Right hindlimb (tissue), 1 donor: ENCODE measurements around the gene SMIM11.
"Not testable (repeated sequence)": the region's sequence is repeated elsewhere in the genome, so short reads cannot be mapped to it uniquely, and the experiment has no call there.

Experiments used
- DNase-seq: peaks from one replicate; pipeline ENCODE4 v3.0.0-alpha.2; 2018

SMIM11 gene

GRCh38 chr21:34374940-34375618 lies at the start of gene SMIM11:
SMIM11 (plus strand) TSS chr21:34375507; CDS start chr21:34379505, 3,998 bp downstream.
- DNase-seq, result not testable (repeated sequence)

GRCh38 chr21:34330055-34330454 lies 45.3 kb upstream of the SMIM11 start:
- no peak for DNase-seq

- DNase-seq, result no peak
These were observed 43.6 kb upstream of the SMIM11 start for GRCh38 chr21:34331726-34332125.

GRCh38 chr21:34332347-34332746 lies 43.0 kb upstream of the SMIM11 start:
- DNase-seq, result no peak

GRCh38 chr21:34333121-34333739 lies 42.1 kb upstream of the SMIM11 start:
- no peak for DNase-seq

GRCh38 chr21:34335316-34335715 lies 40.0 kb upstream of the SMIM11 start:
- DNase-seq, result no peak

GRCh38 chr21:34336245-34336644 lies 39.1 kb upstream of the SMIM11 start:
- DNase-seq, result no peak

- DNase-seq, result no peak
These were observed 38.4 kb upstream of the SMIM11 start for GRCh38 chr21:34336756-34337391.

GRCh38 chr21:34337741-34338140 lies 37.6 kb upstream of the SMIM11 start:
- no peak for DNase-seq

GRCh38 chr21:34338226-34338625 lies 37.1 kb upstream of the SMIM11 start:
- no peak for DNase-seq

- no peak for DNase-seq
These were observed 35.2 kb upstream of the SMIM11 start for GRCh38 chr21:34340061-34340460.

GRCh38 chr21:34342476-34342875 lies 32.8 kb upstream of the SMIM11 start:
- no peak for DNase-seq

- no peak for DNase-seq
These were observed 32.0 kb upstream of the SMIM11 start for GRCh38 chr21:34343347-34343746.

GRCh38 chr21:34343838-34344381 lies 31.4 kb upstream of the SMIM11 start:
- peak; percentile 79 for DNase-seq

- DNase-seq, result no peak
These were observed 30.7 kb upstream of the SMIM11 start for GRCh38 chr21:34344584-34344983.

- no peak for DNase-seq
These were observed 30.0 kb upstream of the SMIM11 start for GRCh38 chr21:34345091-34345871.

- no peak for DNase-seq
These were observed 29.4 kb upstream of the SMIM11 start for GRCh38 chr21:34345892-34346291.

GRCh38 chr21:34348890-34349519 lies 26.3 kb upstream of the SMIM11 start:
- DNase-seq, result no peak

- peak; percentile 57 for DNase-seq
These were observed 23.5 kb upstream of the SMIM11 start for GRCh38 chr21:34351786-34352241.

- no peak for DNase-seq
These were observed 22.8 kb upstream of the SMIM11 start for GRCh38 chr21:34352556-34352955.

- no peak for DNase-seq
These were observed 22.1 kb upstream of the SMIM11 start for GRCh38 chr21:34353182-34353581.

GRCh38 chr21:34354836-34355235 lies 20.5 kb upstream of the SMIM11 start:
- DNase-seq, result no peak
